ENCODE results near the gene KRT15. TPM values are rescaled to one million over a fixed set of nuclear protein-coding genes. Genes with fewer than 3 reads are reported as not detected.
A peak's percentile ranks its signal among the peaks of the same experiment; 100 is the strongest.

KRT15 gene
- total and polyA plus RNA-seq, 2 of the 8 experiments (the other 6 are each of a cell fraction or from before 2014, with no cell fraction given): 0.11 to 0.13 TPM

GRCh38 chr17:41486809-41487530 is 31.7 kb downstream of the KRT15 start:
- H3K27me3 ChIP-seq (replicated peaks in 1 of 4; ENCODE audit: control insufficient read depth in 3 of 4, extremely low read depth in 1 of 4, insufficient read depth in 3 of 4, low read length in 3 of 4): peaks cover 0 to 12% (median 6%) of the 10 kb centered on the region in 4 experiments; a peak in 6 of 7 replicates
- no peaks in the 10 kb centered on the region for H3K23me2 ChIP-seq (ENCODE audit: low read depth, low read length)
- no peaks in the 10 kb centered on the region; a peak in 2 of 7 replicates for H3K4me1 ChIP-seq (replicated peaks in 1 of 4; ENCODE audit: control insufficient read depth in 3 of 4, insufficient read depth in 4 of 4, low read length in 3 of 4)
- peak overlapping the region; percentile 72; the same call in 1 of the 2 replicates for H2AFZ ChIP-seq (ENCODE audit: low read length)
- H3K4me2 ChIP-seq (ENCODE audit: insufficient read depth in 1 of 2, low read depth in 2 of 2, low read length in 2 of 2): no peak overlapping the region
- H3K23ac ChIP-seq (ENCODE audit: insufficient read length): no peak overlapping the region
- H2BK12ac ChIP-seq (ENCODE audit: low read depth, low read length): peak overlapping the region; percentile 65; the same call in 1 of the 2 replicates
- H4K5ac ChIP-seq (ENCODE audit: insufficient read length, low read depth, low read length): no peak overlapping the region
- H3K79me2 ChIP-seq (ENCODE audit: control insufficient read depth in 1 of 2, insufficient read depth in 2 of 2, low read length in 2 of 2): no peaks in the 10 kb centered on the region
- no peak overlapping the region for H2BK120ac ChIP-seq (replicated peaks; ENCODE audit: low read depth, low read length)
- H2BK5ac ChIP-seq (ENCODE audit: low read depth, low read length): no peak overlapping the region
- peak; percentile 59 to 97 for DNase-seq (ENCODE audit: low read depth in 1 of 2, low spot score in 2 of 2)
- H3K14ac ChIP-seq (ENCODE audit: insufficient read length): no peak overlapping the region
- FAIRE-seq: no peak
- ChIA-PET POLR2A (ENCODE audit: partially characterized antibody) (interaction anchor here (0.8 to 1.4 kb wide), 2 partner anchors 41 to 48 kb away, joined by 3 to 9 read pairs; partner anchors contain the start of gene KRT19), CTCF (ENCODE audit: partially characterized antibody) (interaction anchor here (0.6 to 33.9 kb wide), 49 partner anchors 6 to 883 kb away, joined by 3 to 427 read pairs (median 4); partner anchors contain the start of genes KRT13, KRT15, KRT19 and KRT33B)
- H3K36me3 ChIP-seq (ENCODE audit: control insufficient read depth in 2 of 4, insufficient read depth in 4 of 4, low read length in 3 of 4): no peaks in the 10 kb centered on the region
- H3K18ac ChIP-seq (ENCODE audit: extremely low read depth, low read length): no peak overlapping the region
- no peak overlapping the region for H2BK20ac ChIP-seq (ENCODE audit: low read length)
- no peak overlapping the region for H3K4ac ChIP-seq (replicated peaks; ENCODE audit: insufficient read length, low read depth, low read length)
- no peaks in the 10 kb centered on the region for H4K20me1 ChIP-seq (replicated peaks in 1 of 2; ENCODE audit: control insufficient read depth in 1 of 2, insufficient read depth in 2 of 2, low read length in 2 of 2)
- H3K9ac ChIP-seq (replicated peaks in 1 of 4; ENCODE audit: extremely low read depth in 1 of 4, low read depth in 3 of 4, low read length in 3 of 4): no peak overlapping the region
- no peak overlapping the region for H2AK5ac ChIP-seq (ENCODE audit: low read depth, low read length)
- no peak overlapping the region for H2BK15ac ChIP-seq (ENCODE audit: low read length)
- peak overlapping the region; percentile 52; the same call in 1 of the 2 replicates for H4K8ac ChIP-seq (ENCODE audit: extremely low read depth, insufficient read depth, low read length)
- no peak overlapping the region for H3K56ac ChIP-seq (replicated peaks; ENCODE audit: insufficient read length, low read depth, low read length)
- 61% methylated on average over 27 of the region's 29 CpGs; no CpG with 5 or more reads in 1 of the 2 experiments for WGBS, 2 experiments (ENCODE audit: extremely low coverage in 1 of 2, insufficient coverage in 1 of 2, insufficient read length in 1 of 2, insufficient replicate concordance in 2 of 2, low coverage in 1 of 2, low lambda C conversion rate in 2 of 2, missing lambda C conversion rate in 1 of 2)
- H4K91ac ChIP-seq (replicated peaks; ENCODE audit: insufficient read length, low read length): no peak overlapping the region
- H3K27ac ChIP-seq (ENCODE audit: low read depth, low read length): no peak overlapping the region
- no peaks in the 10 kb centered on the region for H3K9me3 ChIP-seq (ENCODE audit: insufficient read depth in 2 of 2, low read depth in 1 of 2, low read length in 1 of 2)
- H3K4me3 ChIP-seq (ENCODE audit: extremely low read depth in 1 of 4, insufficient read depth in 2 of 4, low read depth in 3 of 4, low read length in 4 of 4): no peak overlapping the region
- H3K79me1 ChIP-seq (ENCODE audit: low read depth, low read length): no peaks in the 10 kb centered on the region
- TF ChIP-seq TBP (IDR thresholded peaks at IDR 0.05; ENCODE audit: low read depth, low read length) (no peak), NRF1 (IDR thresholded peaks at IDR 0.05; ENCODE audit: low read depth, low read length) (no peak), NANOG (IDR thresholded peaks at IDR 0.05; ENCODE audit: insufficient read depth, low read depth, low read length, poor library complexity, severe bottlenecking) (no peak), MAX (IDR thresholded peaks at IDR 0.05) (peak; percentile 94), RNF2 (IDR thresholded peaks at IDR 0.05; ENCODE audit: borderline replicate concordance, low read depth, low read length, missing control alignments, poor library complexity, severe bottlenecking) (no peak), TAF1 (IDR thresholded peaks at IDR 0.05; ENCODE audit: low read depth, low read length) (no peak), CTCF (IDR thresholded peaks at IDR 0.05; ENCODE audit: control extremely low read depth in 1 of 3, insufficient read depth in 1 of 3, low read depth in 1 of 3, low read length in 3 of 3) (peak; percentile 90 to 98 (median 93)), EGR1 (IDR thresholded peaks at IDR 0.05; ENCODE audit: borderline replicate concordance, low read depth, low read length) (no peak), MAFK (IDR thresholded peaks at IDR 0.05; ENCODE audit: low read depth, low read length) (no peak)
